HepG2 (cell line): ENCODE measurements around the gene HCN4. TPM values are rescaled to one million over a fixed set of nuclear protein-coding genes. Genes with fewer than 3 reads are reported as not detected.

Experiments used
- ATAC-seq: fragments of 200-7000 bp; cut with Tn5 transposase; 3 replicates; pipeline ENCODE4 v1.9.1; 2020; ENCODE audit warnings: mild to moderate bottlenecking, moderate library complexity
- BruUV-seq: library from RNA; stranded (reverse); fragments of 400-500 nt; replicated peaks from 2 replicates; lab custom pipeline; 2021; lab: Mats Ljungman, UMichigan
- CTCF ChIA-PET: fragments of 300-600 bp; formaldehyde crosslinking; extraction: SDS; loops from one replicate; lab custom pipeline; 2021; ENCODE audit warnings: low total read pairs, inconsistent platforms, low intra/inter-chr PET ratio; lab: Yijun Ruan, JAX
- POLR2A ChIA-PET: fragments of 350-600 bp; sonication (Branson Sonifier 250); formaldehyde crosslinking; loops from one replicate; lab custom pipeline; 2020; ENCODE audit warnings: antibody characterized with exemption, inconsistent platforms; lab: Yijun Ruan, JAX
- DNase-seq: peaks from one replicate; pipeline ENCODE4 v3.0.0-alpha.2; 2015; ENCODE audit warnings: low spot score
- FAIRE-seq: peaks from 3 replicates; lab custom pipeline; 2011; peaks lifted over from hg19 to GRCh38; lab: Jason Lieb, UNC
- H2AFZ ChIP-seq: one replicate; pipeline ENCODE4 v1.6.1; 2011; ENCODE audit warnings: low read length, inconsistent platforms
- H3K27ac ChIP-seq: fragments of 300-600 bp; 3 replicates; pipeline ENCODE4 v1.8.0; 2011; ENCODE audit warnings: mixed run types, mild to moderate bottlenecking, mixed read lengths, low read length, inconsistent platforms; ENCODE audit not compliant: insufficient read depth; ENCODE audit errors: extremely low read length
- H3K27me3 ChIP-seq, 2 experiments: fragments of 200-600 bp in 1 of 2; 2 replicates in 1 of 2; 3 replicates in 1 of 2; pipeline versions ENCODE4 v1.6.0 to v1.8.0; 2011; ENCODE audit warnings: low read length in 2 of 2, mild to moderate bottlenecking in 2 of 2, moderate library complexity in 2 of 2, inconsistent platforms in 1 of 2; ENCODE audit not compliant: insufficient read depth in 2 of 2, control insufficient read depth in 1 of 2
- H3K36me3 ChIP-seq, 2 experiments: fragments of 200-600 bp in 1 of 2; replicated peaks in 1 of 2; 2 replicates in 1 of 2; 3 replicates in 1 of 2; pipeline versions ENCODE4 v1.5.1 to v1.8.0; 2011; ENCODE audit warnings: low read length in 2 of 2, inconsistent platforms in 1 of 2; ENCODE audit not compliant: insufficient read depth in 2 of 2, control insufficient read depth in 1 of 2
- H3K4me1 ChIP-seq: 2 replicates; pipeline ENCODE4 v1.5.1; 2012; ENCODE audit warnings: low read length, inconsistent platforms; ENCODE audit not compliant: insufficient read depth
- H3K4me2 ChIP-seq: 2 replicates; pipeline ENCODE4 v1.6.0; 2011; ENCODE audit warnings: low read depth, low read length, inconsistent platforms
- H3K4me3 ChIP-seq, 3 experiments: fragments of 200-600 bp in 1 of 3; sonication (generic), shearing (Covaris generic) in 1 of 3; replicated peaks in 1 of 3; 2 replicates each; pipeline ENCODE4 v1.5.1; 2011 to 2016; ENCODE audit warnings: low read length in 3 of 3, inconsistent platforms in 2 of 3, low read depth in 2 of 3, mild to moderate bottlenecking in 2 of 3, control low read depth in 1 of 3, mixed read lengths in 1 of 3; ENCODE audit not compliant: insufficient read depth in 1 of 3
- H3K79me2 ChIP-seq: one replicate; pipeline ENCODE4 v1.6.1; 2011; ENCODE audit warnings: low read length, inconsistent platforms; ENCODE audit not compliant: insufficient read depth
- H3K9ac ChIP-seq: 2 replicates; pipeline ENCODE4 v1.6.0; 2011; ENCODE audit warnings: mild to moderate bottlenecking, low read depth, low read length, inconsistent platforms; ENCODE audit not compliant: insufficient read depth
- H3K9me3 ChIP-seq: 2 replicates; pipeline ENCODE4 v1.5.1; 2012; ENCODE audit warnings: mild to moderate bottlenecking, low read length
- H4K20me1 ChIP-seq: 2 replicates; pipeline ENCODE4 v1.6.0; 2011; ENCODE audit warnings: inconsistent platforms, mild to moderate bottlenecking, low read length, moderate library complexity; ENCODE audit not compliant: insufficient read depth
- ARNT2 ChIP-seq: sonication (generic); formaldehyde crosslinking; IDR thresholded peaks from 2 replicates; pipeline ENCODE4 v1.8.0; 2022; ENCODE audit warnings: mild to moderate bottlenecking, low read depth, missing genetic modification reagents, moderate library complexity
- HNRNPK ChIP-seq: fragments of 200-400 bp; formaldehyde crosslinking; IDR thresholded peaks from 2 replicates; pipeline ENCODE4 v1.6.1; 2018; ENCODE audit warnings: low read length, low read depth, moderate library complexity, mild to moderate bottlenecking; ENCODE audit not compliant: poor library complexity, severe bottlenecking
- RXRB ChIP-seq: IDR thresholded peaks from 2 replicates; pipeline ENCODE4 v1.6.1; 2016; ENCODE audit warnings: borderline replicate concordance, missing genetic modification reagents, missing compliant biosample characterization
- TAF15 ChIP-seq: fragments of 200-400 bp; formaldehyde crosslinking; IDR thresholded peaks from one replicate; pipeline ENCODE4 v1.6.1; 2018; ENCODE audit warnings: mild to moderate bottlenecking, low read depth, low read length; ENCODE audit not compliant: poor library complexity, severe bottlenecking
- TOE1 ChIP-seq: sonication (generic); formaldehyde crosslinking; IDR thresholded peaks from 2 replicates; pipeline ENCODE4 v1.4.0; 2020; ENCODE audit warnings: mild to moderate bottlenecking, missing genetic modification reagents
- ZNF180 ChIP-seq: sonication (generic); formaldehyde crosslinking; IDR thresholded peaks from 2 replicates; pipeline ENCODE4 v1.4.0; 2020; ENCODE audit warnings: low read depth, missing genetic modification reagents, borderline replicate concordance
- ZNF556 ChIP-seq: sonication (generic); formaldehyde crosslinking; IDR thresholded peaks from 2 replicates; pipeline ENCODE4 v1.4.0; 2020; ENCODE audit warnings: mild to moderate bottlenecking, missing genetic modification reagents, borderline replicate concordance
- WGBS: methylation state at CpG from one replicate; pipeline ENCODE4 v1.1.6; 2017; ENCODE audit warnings: low lambda C conversion rate; 5-methylcytosine and 5-hydroxymethylcytosine counted together
- in situ Hi-C: cut with HindIII; loops from 2 replicates; pipeline ENCODE4 v1.10.0; 2017; ENCODE audit warnings: low pct_unique_long_range_greater_than_20kb; ENCODE audit not compliant: extremely low pct_ligation_motif_present
- intact Hi-C: fragments of 100-400 bp; cut with micrococcal nuclease; formaldehyde crosslinking; loops from one replicate; pipeline ENCODE4 v1.10.0; 2022; ENCODE audit not compliant: unreplicated experiment
- polyA plus RNA-seq, 8 experiments: library from polyadenylated mRNA; depleted of rRNA in 3 of 8; stranded (reverse) in 7 of 8; unstranded in 1 of 8; fragments of >200 nt; fragmentation: Illumina TruSeq in 4 of 8; extraction: Trizol in 4 of 8; gene quantifications; 2 replicates each; pipeline versions ENCODE4 v1.2.1 to v1.2.3, GENCODE V29; 2011 to 2016; ENCODE audit warnings: low read depth in 4 of 8, missing spikeins in 1 of 8, mixed read lengths in 1 of 8; ENCODE audit not compliant: insufficient read depth in 1 of 8
- total RNA-seq, 5 experiments: library from RNA; depleted of rRNA; stranded (reverse); fragments of >200 nt; fragmentation: Illumina TruSeq; extraction: Trizol; gene quantifications; 2 replicates each; pipeline ENCODE4 v1.2.3, GENCODE V29; 2016; ENCODE audit warnings: low read depth in 1 of 5
- TF ChIP-seq, protein P1 (sequence below): sonication (generic); formaldehyde crosslinking; IDR thresholded peaks from 2 replicates; pipeline ENCODE4 v1.9.0; 2021; ENCODE audit warnings: missing genetic modification reagents, borderline replicate concordance
- TF ChIP-seq, protein P2 (sequence below): sonication (generic); formaldehyde crosslinking; IDR thresholded peaks from 2 replicates; pipeline ENCODE4 v1.4.0; 2020; ENCODE audit warnings: mild to moderate bottlenecking, missing genetic modification reagents
- TF ChIP-seq, protein P3 (sequence below): sonication (generic); formaldehyde crosslinking; IDR thresholded peaks from 2 replicates; pipeline ENCODE4 v1.5.1; 2020; ENCODE audit warnings: missing genetic modification reagents, mild to moderate bottlenecking, borderline replicate concordance
- TF ChIP-seq, protein P4 (sequence below): IDR thresholded peaks from 2 replicates; pipeline ENCODE4 v1.6.1; 2016; ENCODE audit warnings: missing compliant biosample characterization, missing genetic modification reagents, borderline replicate concordance

HCN4 gene
- total and polyA plus RNA-seq, 2 of the 13 experiments (the other 11 are each of a cell fraction or from before 2014, with no cell fraction given): not detected

DNA sequence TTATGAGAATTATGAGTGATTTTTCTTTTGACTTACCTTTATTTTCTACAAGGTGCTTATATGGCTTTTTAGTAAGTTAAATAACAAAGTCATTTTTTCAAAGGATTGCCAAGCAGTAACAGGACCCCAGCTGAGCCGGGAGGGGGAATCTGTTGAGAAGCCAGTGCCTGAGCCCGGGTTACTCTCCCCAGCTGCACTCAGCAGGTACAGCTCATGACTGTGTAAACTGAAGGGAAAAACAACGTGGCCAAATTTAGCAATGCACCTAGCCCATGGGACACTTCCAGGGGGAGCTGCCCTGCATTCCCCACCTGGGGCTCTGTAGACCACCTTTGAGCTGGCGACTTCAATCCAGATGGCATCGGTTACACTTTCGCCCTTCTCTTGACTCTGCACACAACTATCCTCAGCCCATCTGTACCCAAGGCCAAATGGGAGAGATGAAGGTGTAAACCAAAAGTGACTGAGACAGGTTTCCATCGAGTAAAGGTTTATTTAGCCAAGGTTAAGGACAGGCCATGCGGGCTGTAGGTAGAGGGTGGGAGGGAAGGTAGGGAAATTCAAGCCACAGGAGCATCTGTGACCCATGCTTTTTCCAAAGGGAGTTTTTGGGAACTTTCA is 18.2 kb upstream of the HCN4 start:
- Histone ChIP-seq H3K9ac (no peak overlapping the region), H4K20me1 (no peaks in the 10 kb centered on the region), H3K27ac (no peak overlapping the region), H3K4me1 (peaks cover 18% of the 10 kb centered on the region), H2AFZ (no peak overlapping the region), H3K9me3 (no peaks in the 10 kb centered on the region), H3K79me2 (no peaks in the 10 kb centered on the region), H3K4me2 (no peak overlapping the region), H3K27me3 (peaks cover 2 to 4% of the 10 kb centered on the region in 2 experiments; a peak in 1 of 5 replicates), H3K36me3 (no peaks in the 10 kb centered on the region), H3K4me3 (no peak overlapping the region)
- no TSS peak for BruUV-seq
- POLR2A ChIA-PET: no interaction called here
- TF ChIP-seq, protein P1, sequence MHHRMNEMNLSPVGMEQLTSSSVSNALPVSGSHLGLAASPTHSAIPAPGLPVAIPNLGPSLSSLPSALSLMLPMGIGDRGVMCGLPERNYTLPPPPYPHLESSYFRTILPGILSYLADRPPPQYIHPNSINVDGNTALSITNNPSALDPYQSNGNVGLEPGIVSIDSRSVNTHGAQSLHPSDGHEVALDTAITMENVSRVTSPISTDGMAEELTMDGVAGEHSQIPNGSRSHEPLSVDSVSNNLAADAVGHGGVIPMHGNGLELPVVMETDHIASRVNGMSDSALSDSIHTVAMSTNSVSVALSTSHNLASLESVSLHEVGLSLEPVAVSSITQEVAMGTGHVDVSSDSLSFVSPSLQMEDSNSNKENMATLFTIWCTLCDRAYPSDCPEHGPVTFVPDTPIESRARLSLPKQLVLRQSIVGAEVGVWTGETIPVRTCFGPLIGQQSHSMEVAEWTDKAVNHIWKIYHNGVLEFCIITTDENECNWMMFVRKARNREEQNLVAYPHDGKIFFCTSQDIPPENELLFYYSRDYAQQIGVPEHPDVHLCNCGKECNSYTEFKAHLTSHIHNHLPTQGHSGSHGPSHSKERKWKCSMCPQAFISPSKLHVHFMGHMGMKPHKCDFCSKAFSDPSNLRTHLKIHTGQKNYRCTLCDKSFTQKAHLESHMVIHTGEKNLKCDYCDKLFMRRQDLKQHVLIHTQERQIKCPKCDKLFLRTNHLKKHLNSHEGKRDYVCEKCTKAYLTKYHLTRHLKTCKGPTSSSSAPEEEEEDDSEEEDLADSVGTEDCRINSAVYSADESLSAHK: no peak
- DNase-seq (no peak), ATAC-seq (no peak), FAIRE-seq (no peak)
- CTCF ChIA-PET: no interaction called here
- in situ Hi-C loops: no loop called here
- WGBS: 18% methylated on average over 8 of the region's 8 CpGs
- intact Hi-C loops: no loop called here

DNA sequence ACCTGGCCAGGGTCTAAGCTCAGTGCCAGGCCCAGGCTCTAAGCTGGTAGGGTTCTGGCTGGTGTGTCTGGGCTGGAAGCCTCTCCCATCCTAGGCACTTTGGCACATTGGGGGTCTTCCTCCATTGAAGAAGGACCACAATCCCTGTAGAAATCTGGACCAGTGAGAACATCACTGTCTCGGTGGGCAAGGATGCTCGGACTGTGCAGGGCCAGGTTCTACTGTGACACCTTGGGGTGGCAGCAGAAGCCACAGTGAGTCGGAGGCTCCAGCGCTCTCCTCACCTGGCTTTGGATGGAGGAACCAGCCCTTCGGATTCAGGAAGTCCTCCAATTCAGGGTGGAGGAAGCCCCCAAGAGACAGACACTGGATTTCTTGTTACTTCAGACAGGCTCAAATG is 17.5 kb upstream of the HCN4 start:
- Histone ChIP-seq H3K79me2 (no peaks in the 10 kb centered on the region), H3K27me3 (peaks cover 2 to 4% of the 10 kb centered on the region in 2 experiments; a peak in 1 of 5 replicates), H3K27ac (no peak overlapping the region), H3K36me3 (no peaks in the 10 kb centered on the region), H3K9me3 (no peaks in the 10 kb centered on the region), H2AFZ (no peak overlapping the region), H3K9ac (no peak overlapping the region), H3K4me3 (no peak overlapping the region), H4K20me1 (no peaks in the 10 kb centered on the region), H3K4me2 (no peak overlapping the region), H3K4me1 (peaks cover 18% of the 10 kb centered on the region)
- ChIA-PET POLR2A (no interaction called here), CTCF (no interaction called here)
- ATAC-seq (no peak), FAIRE-seq (no peak), DNase-seq (no peak)
- intact Hi-C loops (no loop called here), in situ Hi-C loops (no loop called here)
- WGBS: 45% methylated on average over 5 of the region's 5 CpGs
- no TSS peak for BruUV-seq
- no peak for TF ChIP-seq ARNT2 (CRISPR knock-in tag)
- TF ChIP-seq ZNF180 (CRISPR knock-in tag): no peak
- no peak for TF ChIP-seq TAF15
- TF ChIP-seq RXRB (CRISPR knock-in tag): no peak
- TF ChIP-seq TOE1 (CRISPR knock-in tag): no peak
- TF ChIP-seq, protein P2, sequence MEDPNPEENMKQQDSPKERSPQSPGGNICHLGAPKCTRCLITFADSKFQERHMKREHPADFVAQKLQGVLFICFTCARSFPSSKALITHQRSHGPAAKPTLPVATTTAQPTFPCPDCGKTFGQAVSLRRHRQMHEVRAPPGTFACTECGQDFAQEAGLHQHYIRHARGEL: no peak
- TF ChIP-seq, protein P3, sequence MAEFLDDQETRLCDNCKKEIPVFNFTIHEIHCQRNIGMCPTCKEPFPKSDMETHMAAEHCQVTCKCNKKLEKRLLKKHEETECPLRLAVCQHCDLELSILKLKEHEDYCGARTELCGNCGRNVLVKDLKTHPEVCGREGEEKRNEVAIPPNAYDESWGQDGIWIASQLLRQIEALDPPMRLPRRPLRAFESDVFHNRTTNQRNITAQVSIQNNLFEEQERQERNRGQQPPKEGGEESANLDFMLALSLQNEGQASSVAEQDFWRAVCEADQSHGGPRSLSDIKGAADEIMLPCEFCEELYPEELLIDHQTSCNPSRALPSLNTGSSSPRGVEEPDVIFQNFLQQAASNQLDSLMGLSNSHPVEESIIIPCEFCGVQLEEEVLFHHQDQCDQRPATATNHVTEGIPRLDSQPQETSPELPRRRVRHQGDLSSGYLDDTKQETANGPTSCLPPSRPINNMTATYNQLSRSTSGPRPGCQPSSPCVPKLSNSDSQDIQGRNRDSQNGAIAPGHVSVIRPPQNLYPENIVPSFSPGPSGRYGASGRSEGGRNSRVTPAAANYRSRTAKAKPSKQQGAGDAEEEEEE (CRISPR knock-in tag): no peak
- TF ChIP-seq ZNF556 (CRISPR knock-in tag): no peak
- TF ChIP-seq, protein P4, sequence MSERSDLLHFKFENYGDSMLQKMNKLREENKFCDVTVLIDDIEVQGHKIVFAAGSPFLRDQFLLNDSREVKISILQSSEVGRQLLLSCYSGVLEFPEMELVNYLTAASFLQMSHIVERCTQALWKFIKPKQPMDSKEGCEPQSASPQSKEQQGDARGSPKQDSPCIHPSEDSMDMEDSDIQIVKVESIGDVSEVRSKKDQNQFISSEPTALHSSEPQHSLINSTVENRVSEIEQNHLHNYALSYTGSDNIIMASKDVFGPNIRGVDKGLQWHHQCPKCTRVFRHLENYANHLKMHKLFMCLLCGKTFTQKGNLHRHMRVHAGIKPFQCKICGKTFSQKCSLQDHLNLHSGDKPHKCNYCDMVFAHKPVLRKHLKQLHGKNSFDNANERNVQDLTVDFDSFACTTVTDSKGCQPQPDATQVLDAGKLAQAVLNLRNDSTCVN (CRISPR knock-in tag): no peak
- no peak for TF ChIP-seq HNRNPK
